Right lobe of liver (tissue), 4 donors: ENCODE measurements around the gene LYRM9.

Experiments used
- CTCF ChIP-seq, 4 donors: fragments of 200-600 bp in 3 of 4; fragments of 450-650 bp in 1 of 4; IDR thresholded peaks; one replicate each; pipeline versions ENCODE4 v1.5.1 to v1.8.0; 2016 to 2022; ENCODE audit warnings: antibody characterized with exemption in 4 of 4, mild to moderate bottlenecking in 2 of 4
- POLR2A ChIP-seq: fragments of 450-650 bp; IDR thresholded peaks from one replicate; pipeline ENCODE4 v1.6.1; 2017; ENCODE audit warnings: antibody characterized with exemption, mild to moderate bottlenecking
- donor health status: DM: no; HTN: no; CAD: no.
- donor health status: DM: no; HTN: no; CAD: no.
- donor health status: DM: no; HTN: yes; CAD: no.

DNA sequence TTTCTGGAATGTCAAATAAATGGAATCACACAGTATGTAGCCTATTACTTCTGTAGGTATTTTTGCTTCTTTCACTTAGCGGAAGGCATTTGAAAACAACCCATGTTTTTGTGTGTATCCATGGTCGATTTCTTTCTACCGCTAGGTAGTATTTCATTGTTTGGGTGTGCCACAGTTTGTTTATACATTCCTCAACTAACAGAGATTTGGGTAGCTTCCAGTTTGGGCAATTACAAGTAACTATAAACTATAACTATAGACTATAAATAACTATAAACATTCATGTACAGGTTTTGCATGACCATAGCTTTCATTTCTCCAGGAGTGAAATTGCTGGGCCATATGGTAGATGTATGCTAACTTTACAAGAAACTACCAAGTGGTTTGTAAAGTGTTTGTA is 40.1 kb downstream of the LYRM9 start:
- TF ChIP-seq CTCF (IDR thresholded peaks at IDR 0.05) (no peak), POLR2A (no peak)
